SK-N-MC (cell line): ENCODE data around the gene CPXM2.

ENCODE experiments used
- DNase-seq: peaks from one replicate; pipeline ENCODE4 v3.0.0-alpha.2; 2011; ENCODE audit warnings: low read depth, low spot score
- H3K27ac ChIP-seq: fragments of 200-600 bp; sonication (generic); 2 replicates; pipeline ENCODE4 v1.5.1; 2016; ENCODE audit warnings: mixed run types
- H3K36me3 ChIP-seq: fragments of 200-600 bp; sonication (generic); 2 replicates; pipeline ENCODE4 v1.6.1; 2017; ENCODE audit warnings: antibody characterized with exemption, low read length, mixed read lengths; ENCODE audit not compliant: insufficient read depth
- H3K4me3 ChIP-seq: fragments of 200-600 bp; sonication (generic); 2 replicates; pipeline ENCODE4 v1.5.1; 2016
- H3K9ac ChIP-seq: fragments of 200-600 bp; sonication (generic); 2 replicates; pipeline ENCODE4 v1.8.0; 2017; ENCODE audit warnings: mixed run types, mixed read lengths; ENCODE audit not compliant: insufficient read length
- H3K9me3 ChIP-seq: fragments of 200-600 bp; sonication (generic); 2 replicates; pipeline ENCODE4 v1.6.1; 2017; ENCODE audit warnings: low read depth, mild to moderate bottlenecking, antibody characterized with exemption, low read length, moderate library complexity, mixed read lengths
- EZH2 ChIP-seq: fragments of 200-600 bp; sonication (generic); IDR thresholded peaks from one replicate; pipeline ENCODE4 v1.6.1; 2017; ENCODE audit warnings: antibody characterized with exemption
- FOXP2 ChIP-seq: optimal IDR thresholded peaks from 2 replicates; pipeline ENCODE3; 2011; ENCODE audit warnings: mild to moderate bottlenecking, moderate library complexity; ENCODE audit not compliant: insufficient read depth; ENCODE audit errors: extremely low read length, control extremely low read depth
- POLR2AphosphoS5 ChIP-seq: IDR thresholded peaks from 2 replicates; pipeline ENCODE4 v1.6.1; 2012; ENCODE audit warnings: mild to moderate bottlenecking, low read depth, low read length, borderline replicate concordance

The CPXM2 gene

DNA sequence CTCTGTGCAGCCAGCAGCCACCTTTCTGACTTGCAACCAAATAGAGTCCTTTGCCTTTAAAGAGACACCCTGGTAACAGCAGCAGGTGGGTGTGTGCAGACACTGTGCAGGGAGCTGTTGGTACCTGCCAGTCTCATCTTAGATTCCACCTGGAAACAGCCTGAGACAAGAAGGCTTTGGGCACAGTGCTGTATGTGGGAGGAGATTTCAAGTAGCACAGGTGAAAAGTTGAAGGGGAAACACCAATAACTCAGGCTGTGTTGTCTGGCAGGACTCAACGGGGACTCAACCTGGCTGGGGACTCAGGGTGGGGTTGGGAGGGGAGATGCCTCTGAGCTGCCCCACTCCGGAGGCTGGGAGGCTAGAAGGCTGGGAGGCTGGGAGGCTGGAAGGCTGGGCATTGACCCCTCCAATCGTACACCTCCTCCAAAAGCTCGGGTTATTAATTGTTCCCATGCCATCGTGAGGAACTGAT lies 6.7 kb downstream of the CPXM2 start:
- no peaks in the 10 kb centered on the region for H3K9me3 ChIP-seq
- DNase-seq = no peak
- H3K27ac ChIP-seq = no peak overlapping the region
- H3K36me3 ChIP-seq = no peaks in the 10 kb centered on the region
- H3K4me3 ChIP-seq = no peak overlapping the region
- no peak overlapping the region for H3K9ac ChIP-seq
- TF ChIP-seq POLR2AphosphoS5 (no peak), FOXP2 (no peak), EZH2 (no peak)

DNA sequence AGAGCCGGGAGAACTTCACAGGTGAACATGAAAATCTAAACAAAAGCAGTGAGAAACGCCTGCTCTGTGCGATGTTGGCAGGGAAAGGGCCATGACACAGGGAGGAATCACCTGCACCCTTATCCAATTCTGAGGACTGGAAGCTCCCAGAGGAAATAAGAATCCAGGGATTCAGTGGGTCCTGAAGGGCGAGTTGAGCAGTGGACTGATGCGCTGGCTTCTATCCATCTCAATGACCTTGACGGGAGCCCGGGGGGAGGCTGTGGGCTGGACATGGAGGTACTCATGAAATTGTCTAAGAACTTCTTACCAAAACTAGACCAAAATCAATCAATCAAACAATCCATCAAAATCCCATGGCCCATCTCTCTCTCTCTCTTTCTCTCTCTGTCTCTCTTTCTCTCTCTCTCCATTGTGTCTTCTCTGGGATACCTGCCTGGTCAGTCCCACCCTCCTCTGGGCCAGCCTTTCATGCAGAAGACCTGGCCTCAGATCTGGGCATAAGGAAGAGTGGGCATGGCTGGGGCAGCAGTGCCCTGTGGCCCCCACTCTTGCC lies 7.2 kb downstream of the CPXM2 start:
- H3K27ac ChIP-seq = no peak overlapping the region
- no peaks in the 10 kb centered on the region for H3K36me3 ChIP-seq
- no peak overlapping the region for H3K4me3 ChIP-seq
- DNase-seq = no peak
- TF ChIP-seq FOXP2 = no peak
- TF ChIP-seq EZH2 = no peak
- TF ChIP-seq POLR2AphosphoS5 = no peak
- no peak overlapping the region for H3K9ac ChIP-seq
- no peaks in the 10 kb centered on the region for H3K9me3 ChIP-seq

DNA sequence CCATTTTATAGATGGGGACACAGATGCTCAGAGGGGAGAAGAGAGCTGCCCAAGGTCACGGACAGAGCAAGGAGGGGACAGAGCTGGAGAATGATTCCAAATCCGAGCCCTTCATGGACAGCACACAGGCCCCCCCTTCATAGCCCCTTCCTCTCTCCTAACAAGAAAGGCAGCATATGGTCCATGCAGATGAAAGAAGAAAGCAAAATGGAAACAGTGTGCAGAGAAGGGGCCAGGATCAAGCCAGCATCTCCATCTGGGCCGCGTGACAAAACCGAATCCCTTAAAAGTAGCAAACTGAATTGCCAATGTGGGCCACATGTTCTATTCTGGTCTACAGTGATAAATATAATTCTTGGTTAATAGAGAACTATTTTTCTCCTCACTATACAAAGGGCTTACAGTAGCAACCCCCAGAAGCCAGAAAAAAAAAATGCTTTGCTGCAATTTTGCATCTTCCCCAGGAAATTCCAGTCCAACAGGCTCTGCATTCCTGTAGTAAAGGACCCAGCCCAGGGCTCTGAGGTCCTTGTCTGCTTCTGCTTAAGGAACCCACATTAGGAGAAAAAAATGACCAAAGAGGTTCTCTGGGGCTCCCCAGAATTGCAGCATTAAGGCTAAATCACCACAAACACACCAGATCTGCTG lies 7.8 kb downstream of the CPXM2 start:
- no peak for DNase-seq
- no peak overlapping the region for H3K9ac ChIP-seq
- no peaks in the 10 kb centered on the region for H3K9me3 ChIP-seq
- no peak overlapping the region for H3K27ac ChIP-seq
- H3K4me3 ChIP-seq = no peak overlapping the region
- no peaks in the 10 kb centered on the region for H3K36me3 ChIP-seq
- no peak for TF ChIP-seq FOXP2
- no peak for TF ChIP-seq EZH2
- TF ChIP-seq POLR2AphosphoS5 = no peak

DNA sequence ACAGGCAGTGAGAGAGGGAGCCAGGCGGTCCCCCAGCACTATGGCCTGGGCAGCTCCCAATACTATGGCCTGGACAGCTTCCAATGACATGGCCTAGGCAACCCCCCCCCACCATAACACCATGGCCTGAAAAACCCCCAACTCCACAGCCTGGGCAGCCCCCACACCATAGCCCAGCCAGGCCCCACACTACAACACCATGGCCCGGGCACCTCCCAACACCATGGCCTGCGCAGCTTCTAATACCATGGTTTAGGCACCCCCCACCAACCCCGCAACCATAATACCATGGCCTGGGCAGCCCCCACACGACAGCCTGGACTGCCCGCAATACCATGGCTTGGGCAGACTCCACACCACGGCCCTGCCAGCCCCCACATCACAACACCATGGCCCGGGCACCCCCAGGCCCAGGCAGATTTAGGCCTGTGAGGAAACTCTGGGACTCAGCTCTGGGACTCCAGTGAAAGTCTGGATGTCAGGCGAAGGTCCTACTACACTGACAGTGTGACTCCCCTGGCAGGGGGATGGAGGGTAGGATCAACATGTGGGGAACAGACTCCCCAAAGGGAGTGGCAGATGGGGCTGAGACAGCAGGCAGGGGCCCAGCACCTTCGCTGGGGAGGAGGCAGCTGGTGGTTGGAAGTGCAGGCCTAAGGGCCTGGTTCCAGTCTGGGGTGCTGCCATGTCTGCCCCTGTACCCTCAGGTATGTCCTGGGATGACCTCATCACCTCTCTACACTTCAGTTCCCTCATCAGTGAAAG lies 8.7 kb downstream of the CPXM2 start:
- no peak overlapping the region for H3K9ac ChIP-seq
- no peaks in the 10 kb centered on the region for H3K36me3 ChIP-seq
- no peak overlapping the region for H3K4me3 ChIP-seq
- no peak for DNase-seq
- no peak overlapping the region for H3K27ac ChIP-seq
- no peak for TF ChIP-seq FOXP2
- TF ChIP-seq EZH2 = no peak
- no peak for TF ChIP-seq POLR2AphosphoS5
- no peaks in the 10 kb centered on the region for H3K9me3 ChIP-seq

DNA sequence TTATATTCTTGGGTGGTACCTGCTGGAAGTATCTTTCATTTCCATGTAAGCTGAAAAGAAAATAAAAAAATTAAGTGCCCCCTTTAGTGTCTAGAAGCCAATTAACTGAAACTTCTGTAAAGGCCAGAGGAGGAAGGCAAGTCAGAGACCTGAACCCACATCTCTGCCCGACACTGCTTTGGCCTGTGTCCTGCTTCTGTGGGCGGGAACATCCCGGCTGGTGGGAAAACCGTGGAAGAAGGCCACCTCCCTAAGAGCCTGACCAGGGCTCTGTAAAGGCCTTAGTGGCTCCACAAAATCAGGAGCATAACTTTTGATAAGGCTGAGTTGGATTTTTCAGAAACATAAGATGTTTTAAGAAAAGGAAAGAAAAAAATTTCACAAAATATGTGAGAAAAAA lies 9.4 kb downstream of the CPXM2 start:
- no peak for TF ChIP-seq EZH2
- TF ChIP-seq FOXP2 = no peak
- no peak for TF ChIP-seq POLR2AphosphoS5
- H3K36me3 ChIP-seq = no peaks in the 10 kb centered on the region
- no peak overlapping the region for H3K27ac ChIP-seq
- H3K9ac ChIP-seq = no peak overlapping the region
- DNase-seq = no peak
- no peak overlapping the region for H3K4me3 ChIP-seq
- no peaks in the 10 kb centered on the region for H3K9me3 ChIP-seq

DNA sequence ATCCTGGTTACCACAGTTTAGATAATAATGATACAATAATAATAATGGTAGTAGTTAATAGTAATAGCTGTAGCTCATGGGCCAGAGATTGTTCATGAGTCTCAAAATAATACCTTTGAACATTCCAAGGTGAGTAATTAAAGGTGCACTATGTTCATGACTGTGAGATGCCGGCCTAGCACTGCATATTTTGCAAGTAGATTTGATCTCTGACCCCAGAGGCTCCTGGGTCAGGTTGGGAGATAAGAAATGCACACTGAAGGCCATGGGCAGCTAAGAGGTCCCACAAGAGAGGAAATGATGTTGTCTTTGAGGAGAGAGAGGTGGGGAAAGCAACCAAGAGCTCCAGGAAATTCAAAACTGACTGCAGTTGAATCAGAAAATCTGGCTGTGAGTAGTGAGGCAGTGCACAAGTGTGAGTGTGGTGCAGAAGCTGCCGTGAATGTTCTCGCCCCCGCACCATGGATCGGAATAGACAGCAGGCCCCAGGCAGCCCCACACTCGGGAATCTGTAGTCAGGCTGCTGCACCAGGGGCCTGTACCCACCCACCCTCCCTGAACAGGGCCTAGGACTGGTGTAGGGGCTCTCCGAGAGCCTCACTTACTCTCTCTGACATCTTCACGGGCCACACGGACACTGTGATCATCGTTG lies 11.9 kb downstream of the CPXM2 start:
- Histone ChIP-seq H3K9me3 (no peaks in the 10 kb centered on the region), H3K9ac (no peak overlapping the region), H3K4me3 (no peak overlapping the region), H3K36me3 (no peaks in the 10 kb centered on the region), H3K27ac (no peak overlapping the region)
- no peak for DNase-seq
- TF ChIP-seq FOXP2 (no peak), POLR2AphosphoS5 (no peak), EZH2 (no peak)

DNA sequence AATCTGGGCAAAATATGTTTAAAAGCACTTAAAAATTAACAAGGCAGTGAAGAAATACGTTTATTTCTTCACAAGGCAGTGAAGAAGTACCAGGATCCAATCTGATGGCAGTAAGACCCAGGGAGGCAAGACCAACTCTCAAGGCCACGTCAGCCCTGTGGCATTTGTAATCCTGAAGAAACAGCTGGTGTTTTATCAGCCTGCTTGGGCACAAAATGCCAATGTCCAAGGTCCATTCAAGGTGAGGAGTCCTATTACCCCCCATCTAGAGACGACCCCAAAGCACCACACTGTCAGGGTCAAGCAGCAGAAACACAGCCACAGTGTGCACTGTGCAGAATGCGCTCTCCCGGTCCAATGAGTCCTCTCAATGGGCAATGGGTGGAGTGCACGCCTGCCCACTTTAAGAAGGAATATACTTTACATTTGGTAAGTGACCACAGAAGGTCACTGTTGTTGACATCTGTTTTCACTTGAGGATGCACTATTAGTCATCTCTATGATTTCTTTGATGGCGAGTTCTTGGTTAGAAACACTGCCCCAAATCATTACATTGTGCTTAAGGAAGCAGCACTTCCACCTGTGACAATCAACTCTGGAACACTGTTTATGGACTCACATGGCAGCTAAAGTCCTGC lies 12.8 kb downstream of the CPXM2 start:
- no peak overlapping the region for H3K9ac ChIP-seq
- no peaks in the 10 kb centered on the region for H3K9me3 ChIP-seq
- no peak for DNase-seq
- no peaks in the 10 kb centered on the region for H3K36me3 ChIP-seq
- H3K27ac ChIP-seq = no peak overlapping the region
- no peak for TF ChIP-seq EZH2
- no peak for TF ChIP-seq FOXP2
- TF ChIP-seq POLR2AphosphoS5 = no peak
- no peak overlapping the region for H3K4me3 ChIP-seq

DNA sequence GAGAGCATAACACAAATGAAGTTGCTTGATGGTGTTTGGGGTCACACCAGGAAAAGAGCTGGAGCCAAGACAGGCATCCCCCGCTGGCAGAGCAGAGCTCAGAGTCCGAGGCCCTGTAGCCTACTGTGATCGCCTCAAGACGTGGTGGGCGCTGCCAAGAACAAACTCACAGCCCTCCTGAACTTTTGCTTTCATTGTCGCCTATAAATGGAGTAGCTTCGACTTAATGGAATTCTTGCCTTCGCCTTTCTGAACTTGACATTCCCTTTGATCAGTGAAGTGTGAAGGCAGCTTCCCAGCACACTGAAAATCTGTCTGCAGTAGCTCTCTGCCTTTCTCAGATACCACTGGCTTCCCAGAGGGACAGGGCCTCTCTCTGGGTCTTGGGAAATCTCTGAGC lies 21.3 kb downstream of the CPXM2 start:
- Histone ChIP-seq H3K4me3 (no peak overlapping the region), H3K9ac (no peak overlapping the region), H3K36me3 (no peaks in the 10 kb centered on the region), H3K27ac (no peak overlapping the region), H3K9me3 (no peaks in the 10 kb centered on the region)
- TF ChIP-seq FOXP2 (no peak), POLR2AphosphoS5 (no peak), EZH2 (no peak)
- no peak for DNase-seq
